ENCODE measurements around the gene NTN1. TPM values are rescaled to one million over a fixed set of nuclear protein-coding genes. Genes with fewer than 3 reads are reported as not detected.

The NTN1 gene
- total RNA-seq, 1 experiment from 2014 or later = 1.2 TPM

DNA sequence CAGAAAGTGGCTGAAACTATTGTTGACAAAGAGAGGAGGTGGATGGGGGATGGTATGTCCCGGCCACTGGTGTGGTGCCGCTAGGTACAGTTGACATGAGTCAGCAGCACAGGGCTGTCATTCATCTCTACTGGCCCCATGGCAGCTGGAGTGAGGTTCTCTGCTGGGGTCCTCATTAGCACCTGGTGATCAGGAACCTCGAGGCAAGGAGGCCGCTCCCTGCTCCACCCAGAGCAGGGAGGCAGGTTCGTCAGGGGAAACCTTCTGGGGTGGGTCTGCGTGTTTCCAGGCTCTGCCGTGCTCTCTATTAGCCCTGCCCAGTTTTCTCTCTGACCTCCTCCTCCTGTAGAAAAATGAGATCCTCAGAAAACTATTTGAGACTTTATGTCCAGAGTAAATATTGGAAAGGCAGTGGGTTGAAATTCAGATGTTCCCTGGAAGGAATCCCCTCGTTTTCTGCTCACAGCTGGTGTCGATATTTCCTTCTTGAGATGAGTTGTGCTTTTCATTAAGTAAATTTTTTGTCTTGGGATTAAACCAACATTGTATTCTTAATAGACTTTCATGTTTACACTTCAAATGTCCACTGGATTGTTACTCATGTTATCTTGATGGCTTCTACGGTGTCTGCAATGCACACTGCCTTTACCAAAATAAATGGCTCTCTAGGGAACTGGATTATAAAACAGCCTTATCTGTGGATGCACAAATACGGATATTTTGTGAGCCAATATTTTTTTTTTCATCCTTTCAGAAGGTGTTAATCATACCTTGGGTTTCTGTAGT lies 7.1 kb downstream of the NTN1 start:
- no peak overlapping the region for H4K8ac ChIP-seq (replicated peaks; ENCODE audit: insufficient read length, low read depth, low read length)
- no peak overlapping the region for H3T11ph ChIP-seq (ENCODE audit: low read length)
- H3K9me3 ChIP-seq (ENCODE audit: control insufficient read depth, low read depth, low read length) = no peaks in the 10 kb centered on the region
- no peak overlapping the region for H4K5ac ChIP-seq (ENCODE audit: insufficient read length, low read depth, low read length)
- H3K56ac ChIP-seq (ENCODE audit: insufficient read length, low read depth, low read length) = no peak overlapping the region
- WGBS (ENCODE audit: extremely low coverage, insufficient read length, low lambda C conversion rate) = no CpG with 5 or more reads among the region's 11 CpGs
- H3K23me2 ChIP-seq (ENCODE audit: insufficient read length, low read depth, low read length, poor library complexity, severe bottlenecking) = no peaks in the 10 kb centered on the region
- H3K27me3 ChIP-seq (ENCODE audit: insufficient read depth, low read length) = peaks cover 19% of the 10 kb centered on the region; the same call in 1 of the 2 replicates
- no peak overlapping the region for H2AK5ac ChIP-seq (ENCODE audit: insufficient read length, low read length)
- H2BK20ac ChIP-seq (ENCODE audit: low read depth, low read length, poor library complexity, severe bottlenecking) = no peak overlapping the region
- H3K79me2 ChIP-seq (ENCODE audit: insufficient read depth, low read length) = no peaks in the 10 kb centered on the region
- H3K4me3 Mint-ChIP-seq = no peak overlapping the region
- H2BK15ac ChIP-seq (ENCODE audit: low read depth, low read length) = no peak overlapping the region
- peaks cover 3% of the 10 kb centered on the region; the same call in 1 of the 2 replicates for H3K4me1 ChIP-seq (ENCODE audit: insufficient read depth, low read length)
- H3K18ac ChIP-seq (ENCODE audit: insufficient read length, low read depth, low read length) = no peak overlapping the region
- no peak overlapping the region for H3K14ac ChIP-seq (ENCODE audit: insufficient read depth, low read length)
- H3K27ac Mint-ChIP-seq = no peak overlapping the region
- H2BK5ac ChIP-seq (ENCODE audit: insufficient read length, low read length) = no peak overlapping the region
- TF ChIP-seq, protein P1, sequence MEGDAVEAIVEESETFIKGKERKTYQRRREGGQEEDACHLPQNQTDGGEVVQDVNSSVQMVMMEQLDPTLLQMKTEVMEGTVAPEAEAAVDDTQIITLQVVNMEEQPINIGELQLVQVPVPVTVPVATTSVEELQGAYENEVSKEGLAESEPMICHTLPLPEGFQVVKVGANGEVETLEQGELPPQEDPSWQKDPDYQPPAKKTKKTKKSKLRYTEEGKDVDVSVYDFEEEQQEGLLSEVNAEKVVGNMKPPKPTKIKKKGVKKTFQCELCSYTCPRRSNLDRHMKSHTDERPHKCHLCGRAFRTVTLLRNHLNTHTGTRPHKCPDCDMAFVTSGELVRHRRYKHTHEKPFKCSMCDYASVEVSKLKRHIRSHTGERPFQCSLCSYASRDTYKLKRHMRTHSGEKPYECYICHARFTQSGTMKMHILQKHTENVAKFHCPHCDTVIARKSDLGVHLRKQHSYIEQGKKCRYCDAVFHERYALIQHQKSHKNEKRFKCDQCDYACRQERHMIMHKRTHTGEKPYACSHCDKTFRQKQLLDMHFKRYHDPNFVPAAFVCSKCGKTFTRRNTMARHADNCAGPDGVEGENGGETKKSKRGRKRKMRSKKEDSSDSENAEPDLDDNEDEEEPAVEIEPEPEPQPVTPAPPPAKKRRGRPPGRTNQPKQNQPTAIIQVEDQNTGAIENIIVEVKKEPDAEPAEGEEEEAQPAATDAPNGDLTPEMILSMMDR (conservative IDR thresholded peaks at IDR 0.05) = no peak
- no peak overlapping the region for H3K27ac ChIP-seq (ENCODE audit: insufficient read length, low read depth, low read length)
- no peak overlapping the region for H3K4me2 ChIP-seq (ENCODE audit: insufficient read depth, insufficient read length, low read length)
- no peak for DNase-seq
- peaks cover 96% of the 10 kb centered on the region for H3K27me3 Mint-ChIP-seq (ENCODE audit: low read depth)
- peaks cover 41 to 49% of the 10 kb centered on the region in 2 experiments for H3K4me1 Mint-ChIP-seq
- no peak overlapping the region for H2BK120ac ChIP-seq (ENCODE audit: low read depth, low read length, poor library complexity, severe bottlenecking)
- no peak overlapping the region for H2AFZ ChIP-seq (ENCODE audit: low read length)
- H3K36me3 Mint-ChIP-seq (ENCODE audit: insufficient read depth in 1 of 3, low read depth in 3 of 3) = no peaks in the 10 kb centered on the region
- H3K23ac ChIP-seq (ENCODE audit: insufficient read length, low read depth, low read length) = no peak overlapping the region
- peaks cover 0 to 3% of the 10 kb centered on the region in 2 experiments; a peak in 1 of 5 replicates for H3K9me3 Mint-ChIP-seq
- H3K79me1 ChIP-seq (ENCODE audit: insufficient read depth, low read depth, low read length, poor library complexity, severe bottlenecking) = no peaks in the 10 kb centered on the region
- no peak overlapping the region for H3K4ac ChIP-seq (ENCODE audit: low read depth, low read length)
- no peak overlapping the region for H3K9ac ChIP-seq (ENCODE audit: extremely low read depth, insufficient read length, low read length)
- no peak overlapping the region for H2BK12ac ChIP-seq (ENCODE audit: insufficient read length, low read depth, low read length)
- H4K20me1 ChIP-seq (ENCODE audit: control insufficient read depth, insufficient read depth, insufficient read length) = no peaks in the 10 kb centered on the region
- H4K91ac ChIP-seq (ENCODE audit: insufficient read length, low read depth, low read length) = no peak overlapping the region
